Stomach (tissue), 4 donors: Measurements from ENCODE around the gene CNTF.

Source experiments
- EP300 ChIP-seq: sonication (generic); formaldehyde crosslinking; IDR thresholded peaks from one replicate; pipeline ENCODE4 v1.6.1; 2017; ENCODE audit warnings: antibody characterized with exemption
- POLR2A ChIP-seq, 4 donors: fragments of 450-650 bp; IDR thresholded peaks; one replicate each; pipeline ENCODE4 v1.6.1; 2016; ENCODE audit warnings: antibody characterized with exemption in 4 of 4, control low read depth in 2 of 4, mild to moderate bottlenecking in 1 of 4, moderate library complexity in 1 of 4
- POLR2AphosphoS5 ChIP-seq, 3 donors: sonication (generic); formaldehyde crosslinking; IDR thresholded peaks; one replicate each; pipeline ENCODE4 v1.6.1; 2016; ENCODE audit warnings: antibody characterized with exemption in 3 of 3
- TF ChIP-seq, protein P1 (sequence below), 7 experiments: fragments of 450-650 bp in 4 of 7; fragments of 200-600 bp in 3 of 7; sonication (generic) in 3 of 7; IDR thresholded peaks; one replicate each; pipeline ENCODE4 v1.5.1; 2016 to 2019; ENCODE audit warnings: antibody characterized with exemption in 7 of 7, control low read depth in 2 of 7, mild to moderate bottlenecking in 1 of 7

DNA sequence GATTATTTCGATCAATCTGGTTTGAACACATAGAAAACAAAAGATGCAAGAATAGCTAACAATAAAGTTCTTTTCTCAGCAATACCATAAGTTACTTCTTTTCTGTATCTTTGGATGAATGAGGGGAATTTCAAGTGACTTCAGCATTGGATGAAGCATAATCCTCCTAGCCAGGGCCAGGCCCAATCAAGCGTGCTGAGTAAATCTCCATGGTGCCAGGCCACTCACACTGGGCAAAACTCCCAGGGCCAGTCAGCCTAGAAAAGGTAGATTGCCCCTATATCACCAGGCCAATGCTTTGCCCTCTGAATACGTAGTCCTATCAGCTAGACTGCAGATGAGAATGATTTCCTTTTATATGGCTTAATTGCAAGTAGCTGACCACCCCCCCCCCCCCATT is 6.0 kb downstream of the CNTF start:
- TF ChIP-seq POLR2A (IDR thresholded peaks at IDR 0.05), result no peak
- TF ChIP-seq POLR2AphosphoS5 (IDR thresholded peaks at IDR 0.05), result no peak
- TF ChIP-seq, protein P1, sequence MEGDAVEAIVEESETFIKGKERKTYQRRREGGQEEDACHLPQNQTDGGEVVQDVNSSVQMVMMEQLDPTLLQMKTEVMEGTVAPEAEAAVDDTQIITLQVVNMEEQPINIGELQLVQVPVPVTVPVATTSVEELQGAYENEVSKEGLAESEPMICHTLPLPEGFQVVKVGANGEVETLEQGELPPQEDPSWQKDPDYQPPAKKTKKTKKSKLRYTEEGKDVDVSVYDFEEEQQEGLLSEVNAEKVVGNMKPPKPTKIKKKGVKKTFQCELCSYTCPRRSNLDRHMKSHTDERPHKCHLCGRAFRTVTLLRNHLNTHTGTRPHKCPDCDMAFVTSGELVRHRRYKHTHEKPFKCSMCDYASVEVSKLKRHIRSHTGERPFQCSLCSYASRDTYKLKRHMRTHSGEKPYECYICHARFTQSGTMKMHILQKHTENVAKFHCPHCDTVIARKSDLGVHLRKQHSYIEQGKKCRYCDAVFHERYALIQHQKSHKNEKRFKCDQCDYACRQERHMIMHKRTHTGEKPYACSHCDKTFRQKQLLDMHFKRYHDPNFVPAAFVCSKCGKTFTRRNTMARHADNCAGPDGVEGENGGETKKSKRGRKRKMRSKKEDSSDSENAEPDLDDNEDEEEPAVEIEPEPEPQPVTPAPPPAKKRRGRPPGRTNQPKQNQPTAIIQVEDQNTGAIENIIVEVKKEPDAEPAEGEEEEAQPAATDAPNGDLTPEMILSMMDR (IDR thresholded peaks at IDR 0.05), result no peak
- TF ChIP-seq EP300, result no peak
